Measurements from ENCODE around the gene ANGPTL8. TPM values are rescaled to one million over a fixed set of nuclear protein-coding genes. Genes with fewer than 3 reads are reported as not detected.

The ANGPTL8 gene
- total and polyA plus RNA-seq, 7 donors = 0.08 to 14.6 (median 0.48) TPM; not detected in 2

DNA sequence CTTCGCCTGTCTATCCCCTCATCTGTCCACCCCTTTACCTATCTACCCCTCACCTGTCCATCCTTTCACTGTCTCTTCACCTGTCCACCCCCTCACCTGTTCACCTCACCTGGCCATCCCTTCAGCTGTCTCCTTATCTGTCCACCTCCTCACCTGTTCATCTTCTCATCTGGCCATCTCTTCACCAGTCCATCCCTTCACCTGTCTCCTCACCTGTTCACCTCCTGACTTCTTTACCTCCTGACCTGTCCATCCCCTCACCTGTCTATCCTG is 28.8 kb upstream of the ANGPTL8 start:
- WGBS, 3 donors = 94 to 100% (median 95%) methylated on average over 1 of the region's 1 CpG
- DNase-seq (no peak), ATAC-seq (no peak)
- H3K4me1 ChIP-seq = no peaks in the 10 kb centered on the region
- TF ChIP-seq, protein P1, sequence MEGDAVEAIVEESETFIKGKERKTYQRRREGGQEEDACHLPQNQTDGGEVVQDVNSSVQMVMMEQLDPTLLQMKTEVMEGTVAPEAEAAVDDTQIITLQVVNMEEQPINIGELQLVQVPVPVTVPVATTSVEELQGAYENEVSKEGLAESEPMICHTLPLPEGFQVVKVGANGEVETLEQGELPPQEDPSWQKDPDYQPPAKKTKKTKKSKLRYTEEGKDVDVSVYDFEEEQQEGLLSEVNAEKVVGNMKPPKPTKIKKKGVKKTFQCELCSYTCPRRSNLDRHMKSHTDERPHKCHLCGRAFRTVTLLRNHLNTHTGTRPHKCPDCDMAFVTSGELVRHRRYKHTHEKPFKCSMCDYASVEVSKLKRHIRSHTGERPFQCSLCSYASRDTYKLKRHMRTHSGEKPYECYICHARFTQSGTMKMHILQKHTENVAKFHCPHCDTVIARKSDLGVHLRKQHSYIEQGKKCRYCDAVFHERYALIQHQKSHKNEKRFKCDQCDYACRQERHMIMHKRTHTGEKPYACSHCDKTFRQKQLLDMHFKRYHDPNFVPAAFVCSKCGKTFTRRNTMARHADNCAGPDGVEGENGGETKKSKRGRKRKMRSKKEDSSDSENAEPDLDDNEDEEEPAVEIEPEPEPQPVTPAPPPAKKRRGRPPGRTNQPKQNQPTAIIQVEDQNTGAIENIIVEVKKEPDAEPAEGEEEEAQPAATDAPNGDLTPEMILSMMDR (IDR thresholded peaks at IDR 0.05) = no peak
- peaks cover 0 to 22% of the 10 kb centered on the region in 2 donors for H3K36me3 ChIP-seq (ENCODE audit: insufficient read depth in 1 of 2, low read depth in 1 of 2)
- H3K9me3 ChIP-seq = no peaks in the 10 kb centered on the region
- no peak overlapping the region for H3K27ac ChIP-seq
- no peaks in the 10 kb centered on the region for H3K27me3 ChIP-seq (ENCODE audit: insufficient read depth in 3 of 3, low read length in 2 of 3)
- H3K4me3 ChIP-seq = no peak overlapping the region
- intact Hi-C loops (cut with DNase I) = no loop called here

DNA sequence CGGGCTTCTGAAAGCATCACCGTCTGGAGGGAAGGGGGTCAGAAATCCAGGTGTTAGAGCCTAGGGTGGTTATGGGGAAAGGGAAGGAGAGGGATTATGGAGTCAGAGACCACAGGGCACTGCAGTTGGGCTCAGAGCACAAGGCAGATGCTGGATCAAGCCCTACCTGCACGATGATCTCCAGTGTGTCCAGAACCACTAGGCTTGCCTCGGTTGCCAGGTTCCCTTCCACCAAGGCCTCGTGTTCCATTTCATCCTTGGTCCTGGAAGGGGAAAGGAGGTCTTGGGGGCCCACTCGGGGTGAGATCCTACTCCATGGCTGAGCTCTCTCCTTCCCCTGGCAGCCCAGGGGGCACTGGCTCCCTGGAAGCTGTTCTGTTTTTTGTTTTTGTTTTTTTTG is 25.0 kb upstream of the ANGPTL8 start:
- Histone ChIP-seq H3K9me3 (no peaks in the 10 kb centered on the region), H3K4me3 (no peak overlapping the region), H3K27me3 (ENCODE audit: insufficient read depth in 3 of 3, low read length in 2 of 3) (no peaks in the 10 kb centered on the region), H3K4me1 (no peaks in the 10 kb centered on the region), H3K27ac (no peak overlapping the region), H3K36me3 (ENCODE audit: insufficient read depth in 1 of 2, low read depth in 1 of 2) (peaks cover 0 to 37% of the 10 kb centered on the region in 2 donors)
- TF ChIP-seq, protein P1 (IDR thresholded peaks at IDR 0.05) = no peak
- intact Hi-C loops (cut with DNase I) = no loop called here
- DNase-seq (no peak), ATAC-seq (no peak)
- 86 to 91% (median 90%) methylated on average over 6 of the region's 6 CpGs for WGBS, 3 donors

DNA sequence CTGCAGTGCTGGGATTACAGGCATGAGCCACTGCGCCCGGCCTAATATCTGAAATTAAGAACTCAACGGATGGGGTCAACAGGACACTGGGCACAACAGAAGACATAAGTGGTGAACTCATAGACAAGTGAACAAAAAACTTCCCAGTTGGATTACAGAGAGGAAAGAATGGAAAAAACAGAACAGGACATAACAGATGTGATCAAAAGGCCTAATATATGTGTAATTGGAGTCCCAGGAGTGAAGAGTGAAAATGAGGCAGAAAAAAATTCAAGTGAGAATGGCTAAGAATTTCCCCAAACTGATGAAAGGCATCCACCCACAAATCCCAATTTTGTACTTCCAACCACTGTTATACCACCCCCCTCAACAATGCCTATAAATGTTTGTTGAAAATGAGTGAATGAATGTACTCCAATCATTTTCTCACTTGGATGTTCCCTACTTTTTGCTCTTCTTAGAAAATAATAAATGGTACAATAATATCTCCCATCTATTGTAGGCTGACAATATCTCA is 18.3 kb upstream of the ANGPTL8 start:
- intact Hi-C loops (cut with DNase I) = no loop called here
- no peak overlapping the region for H3K4me3 ChIP-seq
- WGBS, 3 donors = 96 to 97% (median 96%) methylated on average over 3 of the region's 3 CpGs
- ATAC-seq (no peak), DNase-seq (no peak)
- no peaks in the 10 kb centered on the region for H3K27me3 ChIP-seq (ENCODE audit: insufficient read depth in 3 of 3, low read length in 2 of 3)
- no peaks in the 10 kb centered on the region for H3K4me1 ChIP-seq
- H3K27ac ChIP-seq = no peak overlapping the region
- peaks cover 0 to 34% of the 10 kb centered on the region in 2 donors for H3K36me3 ChIP-seq (ENCODE audit: insufficient read depth in 1 of 2, low read depth in 1 of 2)
- H3K9me3 ChIP-seq = peaks cover 9% of the 10 kb centered on the region
- TF ChIP-seq, protein P1 (IDR thresholded peaks at IDR 0.05) = no peak

DNA sequence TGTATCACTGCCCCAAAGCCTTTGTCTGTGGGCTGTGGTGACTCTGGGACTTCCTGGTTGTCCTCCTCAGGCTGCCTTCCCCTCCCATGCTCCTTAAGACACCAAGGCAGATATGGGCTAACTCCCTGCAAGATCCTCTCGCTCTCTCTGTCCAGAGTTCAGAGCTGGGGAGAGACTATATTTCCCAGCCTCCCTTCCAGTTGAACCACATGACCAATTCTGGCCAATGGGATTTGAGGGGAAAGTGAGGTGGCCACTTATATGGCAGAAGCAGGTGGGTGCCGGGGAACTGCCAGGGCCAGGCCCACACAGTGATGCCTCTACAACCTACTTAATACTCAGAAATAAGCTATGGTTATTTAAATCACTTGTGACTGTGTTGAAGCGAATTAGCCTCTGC is 16.2 kb upstream of the ANGPTL8 start:
- H3K9me3 ChIP-seq = peaks cover 9% of the 10 kb centered on the region
- intact Hi-C loops (cut with DNase I) = no loop called here
- TF ChIP-seq, protein P1 (IDR thresholded peaks at IDR 0.05) = no peak
- no peaks in the 10 kb centered on the region for H3K27me3 ChIP-seq (ENCODE audit: insufficient read depth in 3 of 3, low read length in 2 of 3)
- DNase-seq (no peak), ATAC-seq (no peak)
- WGBS, 3 donors = 89 to 98% (median 97%) methylated on average over 3 of the region's 3 CpGs
- no peaks in the 10 kb centered on the region for H3K4me1 ChIP-seq
- H3K27ac ChIP-seq = no peak overlapping the region
- no peak overlapping the region for H3K4me3 ChIP-seq
- H3K36me3 ChIP-seq (ENCODE audit: insufficient read depth in 1 of 2, low read depth in 1 of 2) = peaks cover 0 to 33% of the 10 kb centered on the region in 2 donors

DNA sequence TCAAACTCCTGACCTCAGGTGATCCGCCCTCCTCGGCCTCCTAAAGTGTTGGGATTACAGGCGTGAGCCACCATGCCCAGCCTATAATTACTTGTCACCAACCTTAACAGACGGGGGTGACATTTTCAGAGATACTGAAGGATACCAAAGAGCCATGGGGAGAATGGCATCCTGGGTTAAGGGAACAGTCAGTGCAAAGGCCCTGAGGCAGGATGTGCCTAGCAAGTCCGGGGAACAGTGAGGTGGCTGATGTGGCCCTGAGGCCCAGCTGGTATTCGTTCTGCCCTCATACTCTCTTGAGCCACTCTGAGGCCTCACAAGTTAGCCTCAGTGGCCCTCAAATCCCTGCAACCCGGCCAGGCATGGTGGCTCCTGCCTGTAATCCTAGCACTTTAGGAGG is 15.0 kb upstream of the ANGPTL8 start:
- DNase-seq (no peak), ATAC-seq (no peak)
- no peak overlapping the region for H3K27ac ChIP-seq
- 93 to 95% (median 94%) methylated on average over 7 of the region's 7 CpGs for WGBS, 3 donors
- H3K9me3 ChIP-seq = peaks cover 9% of the 10 kb centered on the region
- intact Hi-C loops (cut with DNase I) = no loop called here
- TF ChIP-seq, protein P1 (IDR thresholded peaks at IDR 0.05) = no peak
- no peaks in the 10 kb centered on the region for H3K4me1 ChIP-seq
- peaks cover 0 to 33% of the 10 kb centered on the region in 2 donors for H3K36me3 ChIP-seq (ENCODE audit: insufficient read depth in 1 of 2, low read depth in 1 of 2)
- H3K27me3 ChIP-seq (ENCODE audit: insufficient read depth in 3 of 3, low read length in 2 of 3) = no peaks in the 10 kb centered on the region
- H3K4me3 ChIP-seq = no peak overlapping the region

Measured in psoas muscle (tissue), 8 donors.